Caki2 (cell line): ENCODE measurements around the gene ADAM22. TPM values are rescaled to one million over a fixed set of nuclear protein-coding genes. Genes with fewer than 3 reads are reported as not detected.

Source experiments
- DNase-seq: peaks from one replicate; pipeline ENCODE4 v3.0.0-alpha.2; 2015; ENCODE audit warnings: low read depth
- in situ Hi-C: cut with HindIII; loops from 2 replicates; pipeline ENCODE4 v1.10.0; 2016; ENCODE audit warnings: low sequenced_read_pairs, low pct_unique_long_range_greater_than_20kb, mixed read lengths
- total RNA-seq: library from RNA; depleted of rRNA; stranded (reverse); fragments of >200 nt; shearing (Covaris generic); gene quantifications from 2 replicates; pipeline ENCODE4 v1.2.3, GENCODE V29; 2014; ENCODE audit warnings: low replicate concordance

The ADAM22 gene
- total RNA-seq, 1 experiment from 2014 or later: 0.37 TPM

DNA sequence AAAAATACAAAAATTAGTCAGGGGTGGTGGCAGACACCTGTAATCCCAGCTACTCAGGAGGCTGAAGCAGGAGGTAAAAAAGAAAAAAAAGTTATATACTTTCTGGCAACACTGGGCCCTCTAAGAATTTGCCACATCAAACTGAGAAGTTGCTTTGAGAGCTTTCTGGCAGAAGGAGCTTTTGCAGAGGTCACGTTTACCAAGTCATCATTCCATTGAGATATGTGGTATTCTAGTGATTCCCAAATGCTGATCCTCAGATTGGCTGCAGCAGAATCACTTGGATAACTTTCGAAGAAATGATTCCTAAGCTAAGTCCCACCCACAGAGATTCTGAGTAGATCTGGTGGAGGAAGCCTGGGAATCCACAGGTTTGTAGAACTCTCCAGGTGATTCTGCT, 80.5 kb downstream of the ADAM22 start:
- in situ Hi-C loops: no loop called here
- DNase-seq: no peak

- no peak for DNase-seq
- in situ Hi-C loops: no loop called here
These were observed 81.3 kb downstream of the ADAM22 start for GRCh38 chr7:88015309-88015708.

GRCh38 chr7:88018501-88018900, 84.5 kb downstream of the ADAM22 start:
- no peak for DNase-seq
- in situ Hi-C loops: no loop called here

DNA sequence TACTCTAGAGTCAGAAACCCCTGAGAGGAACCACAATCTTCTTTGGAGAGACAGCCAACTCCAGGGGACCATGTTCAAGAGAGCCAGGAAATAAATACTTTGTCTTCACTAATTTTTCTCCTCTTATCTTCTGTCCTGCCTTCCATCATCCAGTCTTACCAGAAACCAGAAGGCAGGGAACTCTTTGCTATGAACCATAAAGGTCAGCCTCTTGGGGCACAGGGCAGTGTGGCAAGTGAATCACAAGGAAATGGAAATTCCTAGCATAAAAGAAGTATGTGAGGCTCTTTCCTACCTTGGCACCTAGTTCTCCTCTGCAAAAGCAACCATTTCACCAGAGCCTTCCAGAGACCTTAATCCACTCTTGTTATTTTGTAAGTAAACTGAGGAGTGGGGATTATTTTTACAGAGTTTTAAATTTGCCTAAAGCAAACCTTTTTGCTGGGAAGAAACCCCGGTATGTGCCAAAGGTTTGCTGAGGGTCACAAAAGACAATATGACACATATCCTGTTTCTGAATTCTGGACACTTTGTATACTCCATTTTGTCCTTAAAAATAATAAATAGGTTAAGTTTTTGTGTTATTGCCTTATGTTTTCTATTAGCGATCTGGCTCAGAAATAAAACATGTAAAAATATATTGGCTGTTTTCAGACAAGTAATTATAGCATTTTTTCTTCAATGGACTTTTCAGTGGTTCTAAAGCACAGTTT, 87.1 kb downstream of the ADAM22 start:
- no peak for DNase-seq
- in situ Hi-C loops: no loop called here

DNA sequence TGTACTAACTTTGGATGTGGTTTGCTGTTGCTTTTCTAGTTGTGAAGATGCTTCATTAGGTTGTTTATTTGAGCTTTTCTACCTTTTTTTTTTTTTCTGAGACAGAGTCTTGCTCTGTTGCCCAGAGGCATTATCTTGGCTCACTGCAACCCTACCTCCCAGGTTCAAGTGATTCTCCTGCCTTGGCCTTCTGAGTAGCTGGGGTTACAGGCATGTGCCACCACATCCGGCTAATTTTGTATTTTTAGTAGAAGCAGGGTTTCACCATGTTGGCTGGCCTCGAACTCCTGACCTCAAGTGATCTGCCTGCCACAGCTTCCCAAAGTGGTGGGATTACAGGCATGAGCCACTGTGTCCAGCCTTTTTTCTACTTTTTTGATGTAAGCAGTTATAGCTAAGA, 93.7 kb downstream of the ADAM22 start:
- DNase-seq: no peak
- in situ Hi-C loops: no loop called here

- no peak for DNase-seq
- in situ Hi-C loops: no loop called here
These were observed 100.1 kb downstream of the ADAM22 start for GRCh38 chr7:88034083-88034695.

DNA sequence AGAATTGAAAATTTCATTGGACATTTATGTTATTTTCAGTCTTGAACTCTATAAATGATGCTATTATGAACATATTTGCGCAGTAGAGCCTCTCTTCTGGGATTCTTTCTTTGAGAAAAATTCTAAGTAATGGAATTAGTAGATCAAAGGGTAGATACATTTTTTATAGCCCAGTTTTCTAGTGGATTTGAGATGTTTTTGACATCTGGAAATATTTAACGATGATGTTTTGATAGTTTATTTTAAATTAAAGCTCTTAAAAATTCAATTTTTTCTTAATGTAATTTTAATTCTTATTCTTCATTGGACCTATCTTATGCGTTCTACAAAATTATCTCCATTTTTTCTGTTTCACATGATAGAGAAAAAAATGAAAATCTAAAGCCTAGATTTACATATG, 103.0 kb downstream of the ADAM22 start:
- DNase-seq: no peak
- in situ Hi-C loops: no loop called here

DNA sequence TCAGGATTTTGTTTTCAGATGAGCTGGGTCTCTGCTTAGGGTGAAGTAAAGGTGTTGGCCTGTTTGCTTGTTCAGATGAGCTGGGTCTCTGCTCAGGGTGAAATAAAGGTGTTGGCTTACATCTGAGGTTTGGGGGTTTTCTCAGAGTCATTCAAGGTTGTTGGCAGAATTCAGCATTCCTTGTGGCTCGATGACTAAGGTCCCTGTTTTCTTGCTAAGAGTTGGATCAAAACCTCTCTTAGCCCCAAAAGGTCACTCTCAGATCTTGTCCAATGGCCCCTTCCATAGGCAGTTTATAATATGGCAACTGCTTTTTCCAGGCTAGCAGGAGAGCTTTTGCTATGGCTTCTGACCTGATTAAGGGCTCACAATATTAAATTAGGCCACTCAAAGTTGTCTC, 106.6 kb downstream of the ADAM22 start:
- no peak for DNase-seq
- in situ Hi-C loops: no loop called here

GRCh38 chr7:88041583-88041982, 107.5 kb downstream of the ADAM22 start:
- DNase-seq: no peak
- in situ Hi-C loops: no loop called here

DNA sequence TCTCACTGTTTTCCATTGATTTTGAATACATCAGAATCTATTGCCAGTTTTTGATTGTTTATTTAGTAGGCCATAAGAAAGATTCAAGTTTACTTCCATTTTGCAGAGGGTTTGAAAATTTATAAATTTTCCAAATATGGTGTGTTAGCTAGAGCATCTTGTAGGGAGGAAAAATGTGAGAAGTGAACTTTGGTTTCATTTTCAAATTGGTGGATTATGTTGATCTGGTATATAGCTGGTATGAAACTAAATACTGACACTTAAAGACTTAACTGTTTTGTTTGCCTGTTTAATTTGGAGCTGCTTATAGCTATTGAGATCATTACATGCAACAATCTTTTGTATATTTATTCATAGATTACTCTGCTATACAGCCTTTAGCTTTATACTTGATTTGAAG, 108.1 kb downstream of the ADAM22 start:
- no peak for DNase-seq
- in situ Hi-C loops: no loop called here

GRCh38 chr7:88042803-88043202, 108.8 kb downstream of the ADAM22 start:
- in situ Hi-C loops: no loop called here
- DNase-seq: no peak

- in situ Hi-C loops: no loop called here
- no peak for DNase-seq
These were observed 110.0 kb downstream of the ADAM22 start for GRCh38 chr7:88044069-88044468.

DNA sequence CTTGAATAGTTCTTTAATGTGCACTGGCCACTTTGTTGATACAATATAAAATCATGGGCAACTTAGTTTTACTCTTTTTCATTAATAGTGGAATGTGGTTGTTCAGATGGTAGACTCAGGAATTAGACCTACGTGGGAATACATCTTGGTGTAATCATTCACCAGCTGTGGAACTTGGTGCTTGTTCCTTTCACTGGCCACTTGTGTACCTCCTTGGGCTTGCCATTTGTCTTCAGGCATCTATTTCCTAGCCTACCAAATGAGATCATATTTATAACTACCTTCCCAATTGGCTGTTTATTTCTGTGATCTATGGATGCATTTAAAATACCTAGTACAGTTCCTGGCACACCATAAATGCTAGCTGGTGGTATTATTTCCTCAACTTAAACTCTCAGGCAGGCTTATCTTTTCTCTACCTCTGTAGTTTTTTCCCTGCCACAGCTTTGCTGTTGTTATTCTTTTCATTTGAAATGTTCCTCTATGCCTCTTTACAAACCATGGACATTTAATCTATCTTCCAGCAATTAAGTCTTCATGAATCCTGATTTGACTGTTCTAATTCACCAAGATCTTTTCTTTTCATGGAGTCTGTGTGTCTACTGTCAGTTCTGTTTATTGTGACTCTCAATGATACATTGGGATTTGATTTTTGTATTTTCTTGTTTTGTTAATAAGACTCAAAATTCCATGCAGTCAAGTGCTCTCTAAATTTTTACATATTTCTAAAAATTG, 113.0 kb downstream of the ADAM22 start:
- no peak for DNase-seq
- in situ Hi-C loops: no loop called here

GRCh38 chr7:88057655-88058054, 123.6 kb downstream of the ADAM22 start:
- DNase-seq: no peak
- in situ Hi-C loops: no loop called here

DNA sequence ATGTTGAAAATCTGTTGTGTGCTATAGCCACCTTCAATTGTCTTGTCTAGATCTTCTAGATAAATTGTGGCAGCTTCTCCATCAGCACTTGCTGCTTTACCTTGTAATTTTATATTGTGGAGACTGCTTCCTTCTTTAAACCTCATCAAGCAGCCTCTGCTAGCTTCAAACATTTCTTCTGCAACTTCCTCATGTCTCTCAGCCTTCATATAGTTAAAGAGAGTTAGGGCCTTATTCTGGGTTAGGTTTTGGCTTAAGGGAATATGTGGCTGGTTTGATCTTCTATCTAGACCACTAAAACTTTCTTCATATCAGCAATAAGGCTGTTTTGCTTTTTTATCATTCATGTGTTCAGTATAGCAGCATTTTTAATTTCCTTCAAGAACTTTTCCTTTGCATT, 128.2 kb downstream of the ADAM22 start:
- in situ Hi-C loops: no loop called here
- no peak for DNase-seq

DNA sequence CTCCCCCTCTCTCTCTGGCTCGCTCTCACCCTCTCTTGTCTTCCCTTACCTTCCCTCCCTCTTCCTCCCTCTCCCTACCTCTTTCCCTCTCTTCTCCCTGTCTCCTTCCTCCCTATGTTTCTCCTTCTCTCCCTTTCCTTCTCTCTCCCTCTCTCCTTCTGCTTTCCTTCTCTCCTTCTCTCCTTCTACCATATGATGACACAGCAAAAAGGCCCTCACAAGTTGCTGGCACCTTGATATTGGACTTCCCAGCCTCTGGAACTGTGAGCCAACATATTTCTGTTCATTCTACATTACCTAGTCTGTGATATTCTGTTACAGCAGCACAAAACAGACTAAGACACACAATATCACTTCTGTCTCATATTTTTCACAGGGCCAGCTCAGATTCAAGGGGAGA, 135.0 kb downstream of the ADAM22 start:
- DNase-seq: no peak
- in situ Hi-C loops: no loop called here

DNA sequence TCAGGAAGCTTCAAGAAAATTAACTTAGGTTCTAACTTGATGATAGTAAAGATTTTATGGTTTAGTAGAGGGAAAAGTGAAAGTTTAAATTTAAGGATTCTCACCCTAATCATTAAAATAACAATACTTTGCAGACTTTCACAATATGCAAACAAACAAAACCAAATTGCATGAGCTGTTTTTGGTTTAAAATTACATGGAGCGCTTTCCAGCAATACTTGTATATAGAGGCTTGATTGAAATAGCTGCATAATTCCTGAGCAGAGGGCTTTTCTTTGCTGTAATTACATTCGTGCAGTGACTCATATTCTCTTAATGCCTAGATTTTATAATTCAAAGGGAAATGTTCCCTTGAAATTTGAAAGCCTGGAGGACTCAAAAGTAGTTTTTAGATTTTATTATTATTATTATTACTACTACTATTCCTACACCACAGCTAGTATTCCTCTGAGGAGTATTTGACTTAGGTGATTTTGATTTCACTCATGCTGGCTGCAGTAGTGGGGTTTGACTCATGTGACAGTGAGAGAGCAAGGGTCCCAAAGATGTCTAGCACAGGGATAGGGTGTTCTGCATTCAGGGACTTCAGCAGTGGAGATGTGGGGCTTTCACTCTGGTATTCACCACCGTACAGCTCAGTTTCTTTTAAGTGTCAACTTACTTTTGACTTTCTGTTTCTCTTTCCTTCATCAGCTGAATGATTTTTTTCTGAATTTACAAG, 138.1 kb downstream of the ADAM22 start:
- DNase-seq: no peak
- in situ Hi-C loops: no loop called here

GRCh38 chr7:88072715-88073055, 138.6 kb downstream of the ADAM22 start:
- no peak for DNase-seq
- in situ Hi-C loops: no loop called here

GRCh38 chr7:88073626-88074025, 139.6 kb downstream of the ADAM22 start:
- no peak for DNase-seq
- in situ Hi-C loops: no loop called here
